Liver (tissue), 9 donors: ENCODE data around the gene RTP2. TPM values are rescaled to one million over a fixed set of nuclear protein-coding genes. Genes with fewer than 3 reads are reported as not detected.

ENCODE experiments used
- DNase-seq: peaks from one replicate; pipeline ENCODE4 v3.0.0-alpha.2; 2017; ENCODE audit warnings: low spot score
- H3K27ac ChIP-seq, 2 donors: one replicate each; pipeline ENCODE4 v1.7.0; 2013; ENCODE audit warnings: inconsistent platforms in 2 of 2, low read length in 2 of 2, control low read depth in 1 of 2, low read depth in 1 of 2, mild to moderate bottlenecking in 1 of 2
- H3K27me3 ChIP-seq, 4 donors: one replicate each; pipeline versions ENCODE4 v1.6.1 to v1.7.0; 2013; ENCODE audit warnings: low read length in 3 of 4, inconsistent platforms in 1 of 4, mild to moderate bottlenecking in 1 of 4, moderate library complexity in 1 of 4; ENCODE audit not compliant: control insufficient read depth in 4 of 4, insufficient read depth in 4 of 4
- H3K36me3 ChIP-seq, 4 donors: one replicate each; pipeline versions ENCODE4 v1.6.1 to v1.7.0; 2013; ENCODE audit warnings: low read length in 3 of 4, mild to moderate bottlenecking in 3 of 4, low read depth in 1 of 4, moderate library complexity in 1 of 4; ENCODE audit not compliant: control insufficient read depth in 4 of 4, insufficient read depth in 3 of 4
- H3K4me1 ChIP-seq, 4 donors: one replicate each; pipeline versions ENCODE4 v1.6.1 to v1.7.0; 2013; ENCODE audit warnings: low read length in 3 of 4, mild to moderate bottlenecking in 3 of 4, moderate library complexity in 1 of 4; ENCODE audit not compliant: control insufficient read depth in 4 of 4, insufficient read depth in 4 of 4
- H3K4me3 ChIP-seq, 3 donors: one replicate each; pipeline versions ENCODE4 v1.6.1 to v1.7.0; 2013; ENCODE audit warnings: low read length in 3 of 3, control low read depth in 1 of 3, low read depth in 1 of 3, mild to moderate bottlenecking in 1 of 3
- H3K9ac ChIP-seq, 2 donors: one replicate each; pipeline ENCODE4 v1.7.0; 2013; ENCODE audit warnings: low read length in 2 of 2, mild to moderate bottlenecking in 2 of 2, moderate library complexity in 2 of 2, control low read depth in 1 of 2, low read depth in 1 of 2
- H3K9me3 ChIP-seq, 4 donors: one replicate each; pipeline versions ENCODE4 v1.6.1 to v1.7.0; 2013; ENCODE audit warnings: low read length in 3 of 4; ENCODE audit not compliant: control insufficient read depth in 4 of 4
- CTCF ChIP-seq: fragments of 150-350 bp; IDR thresholded peaks from 2 replicates; pipeline ENCODE4 v1.5.1; 2017; ENCODE audit warnings: improper control_type of control experiment, low read depth, low read length; ENCODE audit not compliant: missing input control
- EGR1 ChIP-seq, 2 donors: IDR thresholded peaks; 2 replicates each; pipeline ENCODE4 v1.6.1; 2016 to 2018; ENCODE audit warnings: antibody characterized with exemption in 2 of 2, low read depth in 2 of 2
- FOXA1 ChIP-seq: IDR thresholded peaks from 2 replicates; pipeline ENCODE4 v1.6.1; 2016; ENCODE audit warnings: antibody characterized with exemption
- FOXA2 ChIP-seq: IDR thresholded peaks from 2 replicates; pipeline ENCODE4 v1.6.1; 2016; ENCODE audit warnings: antibody characterized with exemption
- GABPA ChIP-seq, 2 donors: IDR thresholded peaks in 1 of 2; conservative IDR thresholded peaks in 1 of 2; 2 replicates each; pipeline ENCODE4 v1.6.1; 2016; ENCODE audit warnings: antibody characterized with exemption in 2 of 2, mild to moderate bottlenecking in 1 of 2, moderate library complexity in 1 of 2
- HNF4A ChIP-seq, 2 donors: conservative IDR thresholded peaks; 2 replicates each; pipeline ENCODE4 v1.6.1; 2016; ENCODE audit warnings: antibody characterized with exemption in 2 of 2, mild to moderate bottlenecking in 2 of 2
- HNF4G ChIP-seq: IDR thresholded peaks from 2 replicates; pipeline ENCODE4 v1.6.1; 2016; ENCODE audit warnings: antibody characterized with exemption
- JUND ChIP-seq, 2 donors: IDR thresholded peaks; 2 replicates each; pipeline ENCODE4 v1.6.1; 2016; ENCODE audit warnings: antibody characterized with exemption in 2 of 2
- NR2F2 ChIP-seq: IDR thresholded peaks from 2 replicates; pipeline ENCODE4 v1.6.1; 2016; ENCODE audit warnings: antibody characterized with exemption
- RAD21 ChIP-seq, 2 donors: IDR thresholded peaks; 2 replicates each; pipeline ENCODE4 v1.6.1; 2016; ENCODE audit warnings: antibody characterized with exemption in 2 of 2, mild to moderate bottlenecking in 2 of 2
- RXRA ChIP-seq, 2 donors: IDR thresholded peaks; 2 replicates each; pipeline ENCODE4 v1.6.1; 2017 to 2018; ENCODE audit warnings: antibody characterized with exemption in 2 of 2, mild to moderate bottlenecking in 1 of 2
- SP1 ChIP-seq: IDR thresholded peaks from 2 replicates; pipeline ENCODE4 v1.6.1; 2018; ENCODE audit warnings: antibody characterized with exemption, mild to moderate bottlenecking
- TAF1 ChIP-seq: conservative IDR thresholded peaks from 2 replicates; pipeline ENCODE4 v1.6.1; 2016; ENCODE audit warnings: antibody characterized with exemption, mild to moderate bottlenecking
- YY1 ChIP-seq: IDR thresholded peaks from 2 replicates; pipeline ENCODE4 v1.6.1; 2016; ENCODE audit warnings: antibody characterized with exemption, mild to moderate bottlenecking
- WGBS: extraction: QIAGEN DNeasy Blood & Tissue Kit; methylation state at CpG from one replicate; pipeline ENCODE4 v1.1.7; 2013; 5-methylcytosine and 5-hydroxymethylcytosine counted together
- polyA plus RNA-seq, 2 donors: library from polyadenylated mRNA; stranded (reverse) in 1 of 2; unstranded in 1 of 2; fragments of 200-250 nt in 1 of 2; fragments of >200 nt in 1 of 2; fragmentation: Nextera tagmentation in 1 of 2; extraction: Ambion mirVana in 1 of 2; gene quantifications; one replicate each; pipeline versions ENCODE4 v1.2.1 to v1.2.3, GENCODE V29; 2013 to 2015
- total RNA-seq, 2 donors: library from RNA; depleted of rRNA; stranded (reverse); fragments of >200 nt; gene quantifications; one replicate each; pipeline ENCODE4 v1.2.3, GENCODE V29; 2014
- TF ChIP-seq, protein P1 (sequence below): IDR thresholded peaks from 2 replicates; pipeline ENCODE4 v1.6.1; 2016; ENCODE audit warnings: antibody characterized with exemption, mild to moderate bottlenecking
- TF ChIP-seq, protein P2 (sequence below): IDR thresholded peaks from 2 replicates; pipeline ENCODE4 v1.6.1; 2016; ENCODE audit warnings: antibody characterized with exemption
- TF ChIP-seq, protein P3 (sequence below): IDR thresholded peaks from 2 replicates; pipeline ENCODE4 v1.6.1; 2016; ENCODE audit warnings: antibody characterized with exemption
- TF ChIP-seq, protein P4 (sequence below): IDR thresholded peaks from 2 replicates; pipeline ENCODE4 v1.6.1; 2016; ENCODE audit warnings: antibody characterized with exemption
- donor health status: healthy.
- donor health status: healthy.
- donor health status: healthy.
- donor health status: healthy.
- donor health status: healthy.

The RTP2 gene
- total and polyA plus RNA-seq, 4 donors, result not detected

- Histone ChIP-seq H3K4me3 (no peak overlapping the region), H3K27me3 (no peaks in the 10 kb centered on the region), H3K9me3 (no peaks in the 10 kb centered on the region), H3K4me1 (no peaks in the 10 kb centered on the region), H3K36me3 (no peaks in the 10 kb centered on the region), H3K9ac (no peak overlapping the region), H3K27ac (no peak overlapping the region)
- WGBS, result 83% methylated on average over 5 of the region's 5 CpGs
- DNase-seq, result no peak
- TF ChIP-seq CTCF, result no peak
- no peak for TF ChIP-seq HNF4G
- TF ChIP-seq, protein P1, sequence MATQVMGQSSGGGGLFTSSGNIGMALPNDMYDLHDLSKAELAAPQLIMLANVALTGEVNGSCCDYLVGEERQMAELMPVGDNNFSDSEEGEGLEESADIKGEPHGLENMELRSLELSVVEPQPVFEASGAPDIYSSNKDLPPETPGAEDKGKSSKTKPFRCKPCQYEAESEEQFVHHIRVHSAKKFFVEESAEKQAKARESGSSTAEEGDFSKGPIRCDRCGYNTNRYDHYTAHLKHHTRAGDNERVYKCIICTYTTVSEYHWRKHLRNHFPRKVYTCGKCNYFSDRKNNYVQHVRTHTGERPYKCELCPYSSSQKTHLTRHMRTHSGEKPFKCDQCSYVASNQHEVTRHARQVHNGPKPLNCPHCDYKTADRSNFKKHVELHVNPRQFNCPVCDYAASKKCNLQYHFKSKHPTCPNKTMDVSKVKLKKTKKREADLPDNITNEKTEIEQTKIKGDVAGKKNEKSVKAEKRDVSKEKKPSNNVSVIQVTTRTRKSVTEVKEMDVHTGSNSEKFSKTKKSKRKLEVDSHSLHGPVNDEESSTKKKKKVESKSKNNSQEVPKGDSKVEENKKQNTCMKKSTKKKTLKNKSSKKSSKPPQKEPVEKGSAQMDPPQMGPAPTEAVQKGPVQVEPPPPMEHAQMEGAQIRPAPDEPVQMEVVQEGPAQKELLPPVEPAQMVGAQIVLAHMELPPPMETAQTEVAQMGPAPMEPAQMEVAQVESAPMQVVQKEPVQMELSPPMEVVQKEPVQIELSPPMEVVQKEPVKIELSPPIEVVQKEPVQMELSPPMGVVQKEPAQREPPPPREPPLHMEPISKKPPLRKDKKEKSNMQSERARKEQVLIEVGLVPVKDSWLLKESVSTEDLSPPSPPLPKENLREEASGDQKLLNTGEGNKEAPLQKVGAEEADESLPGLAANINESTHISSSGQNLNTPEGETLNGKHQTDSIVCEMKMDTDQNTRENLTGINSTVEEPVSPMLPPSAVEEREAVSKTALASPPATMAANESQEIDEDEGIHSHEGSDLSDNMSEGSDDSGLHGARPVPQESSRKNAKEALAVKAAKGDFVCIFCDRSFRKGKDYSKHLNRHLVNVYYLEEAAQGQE, result no peak
- TF ChIP-seq GABPA (IDR thresholded peaks at IDR 0.05 in 1 of 2, conservative IDR thresholded peaks at IDR 0.05 in 1 of 2), result no peak
- TF ChIP-seq SP1, result no peak
- TF ChIP-seq, protein P2, sequence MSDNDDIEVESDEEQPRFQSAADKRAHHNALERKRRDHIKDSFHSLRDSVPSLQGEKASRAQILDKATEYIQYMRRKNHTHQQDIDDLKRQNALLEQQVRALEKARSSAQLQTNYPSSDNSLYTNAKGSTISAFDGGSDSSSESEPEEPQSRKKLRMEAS, result no peak
- TF ChIP-seq NR2F2, result no peak
- TF ChIP-seq, protein P3, sequence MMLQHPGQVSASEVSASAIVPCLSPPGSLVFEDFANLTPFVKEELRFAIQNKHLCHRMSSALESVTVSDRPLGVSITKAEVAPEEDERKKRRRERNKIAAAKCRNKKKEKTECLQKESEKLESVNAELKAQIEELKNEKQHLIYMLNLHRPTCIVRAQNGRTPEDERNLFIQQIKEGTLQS, result no peak
- TF ChIP-seq RAD21 (IDR thresholded peaks at IDR 0.05), result no peak
- no peak for TF ChIP-seq EGR1 (IDR thresholded peaks at IDR 0.05; ENCODE audit: low read depth in 2 of 2)
- TF ChIP-seq FOXA1, result no peak
- no peak for TF ChIP-seq YY1
- TF ChIP-seq RXRA (IDR thresholded peaks at IDR 0.05), result no peak
- TF ChIP-seq TAF1, result no peak
- TF ChIP-seq, protein P4, sequence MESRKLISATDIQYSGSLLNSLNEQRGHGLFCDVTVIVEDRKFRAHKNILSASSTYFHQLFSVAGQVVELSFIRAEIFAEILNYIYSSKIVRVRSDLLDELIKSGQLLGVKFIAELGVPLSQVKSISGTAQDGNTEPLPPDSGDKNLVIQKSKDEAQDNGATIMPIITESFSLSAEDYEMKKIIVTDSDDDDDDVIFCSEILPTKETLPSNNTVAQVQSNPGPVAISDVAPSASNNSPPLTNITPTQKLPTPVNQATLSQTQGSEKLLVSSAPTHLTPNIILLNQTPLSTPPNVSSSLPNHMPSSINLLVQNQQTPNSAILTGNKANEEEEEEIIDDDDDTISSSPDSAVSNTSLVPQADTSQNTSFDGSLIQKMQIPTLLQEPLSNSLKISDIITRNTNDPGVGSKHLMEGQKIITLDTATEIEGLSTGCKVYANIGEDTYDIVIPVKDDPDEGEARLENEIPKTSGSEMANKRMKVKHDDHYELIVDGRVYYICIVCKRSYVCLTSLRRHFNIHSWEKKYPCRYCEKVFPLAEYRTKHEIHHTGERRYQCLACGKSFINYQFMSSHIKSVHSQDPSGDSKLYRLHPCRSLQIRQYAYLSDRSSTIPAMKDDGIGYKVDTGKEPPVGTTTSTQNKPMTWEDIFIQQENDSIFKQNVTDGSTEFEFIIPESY, result no peak
Observed at GRCh38 chr3:187662848-187663409, 39.4 kb downstream of the RTP2 start.

DNA sequence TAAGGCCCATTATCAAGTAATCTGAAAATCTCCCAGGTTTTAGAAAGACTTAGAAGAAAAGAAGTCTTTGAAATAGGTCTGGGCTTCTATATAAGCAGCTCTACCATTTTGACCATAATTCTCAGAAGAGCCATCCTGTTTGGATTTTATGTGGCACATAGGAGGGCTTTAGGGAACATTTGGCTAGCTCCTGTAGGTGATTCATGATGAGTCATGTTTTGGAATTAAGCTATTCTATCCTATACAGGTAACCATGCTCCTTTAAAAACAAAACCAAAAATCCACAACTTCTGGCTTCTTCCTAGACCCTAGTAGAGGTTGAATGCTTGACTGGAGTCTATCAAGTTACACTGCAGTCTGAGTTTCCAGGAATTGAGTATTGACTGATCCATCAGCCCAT is 41.1 kb downstream of the RTP2 start:
- no peaks in the 10 kb centered on the region for H3K27me3 ChIP-seq
- no peaks in the 10 kb centered on the region for H3K4me1 ChIP-seq
- no peak for DNase-seq
- TF ChIP-seq RXRA (IDR thresholded peaks at IDR 0.05), result no peak
- no peak for TF ChIP-seq YY1
- TF ChIP-seq, protein P1, result no peak
- no peak for TF ChIP-seq FOXA2
- no peak for TF ChIP-seq HNF4A (conservative IDR thresholded peaks at IDR 0.05)
- TF ChIP-seq EGR1 (IDR thresholded peaks at IDR 0.05; ENCODE audit: low read depth in 2 of 2), result no peak
- TF ChIP-seq, protein P3, result no peak
- no peak for TF ChIP-seq NR2F2
- no peak for TF ChIP-seq JUND (IDR thresholded peaks at IDR 0.05)
- TF ChIP-seq RAD21 (IDR thresholded peaks at IDR 0.05), result no peak
- H3K9ac ChIP-seq, result no peak overlapping the region
- H3K27ac ChIP-seq, result no peak overlapping the region
- no peaks in the 10 kb centered on the region for H3K36me3 ChIP-seq
- no peaks in the 10 kb centered on the region for H3K9me3 ChIP-seq
- no peak overlapping the region for H3K4me3 ChIP-seq
